Epithelial cell of esophagus (primary cell): Measurements from ENCODE around the gene SPINT3.
"Not testable (repeated sequence)": the region's sequence is repeated elsewhere in the genome, so short reads cannot be mapped to it uniquely, and the experiment has no call there.

Experiments used
- DNase-seq: peaks from one replicate; pipeline ENCODE4 v3.0.0; 2010; ENCODE audit warnings: low read depth
- H3K4me3 ChIP-seq: 2 replicates; pipeline ENCODE4 v1.5.1; 2011; ENCODE audit warnings: mild to moderate bottlenecking, low read length, control low read depth
- CTCF ChIP-seq: IDR thresholded peaks from 2 replicates; pipeline ENCODE4 v1.5.1; 2011; ENCODE audit warnings: low read depth, mild to moderate bottlenecking, low read length, control low read depth, inconsistent platforms; ENCODE audit not compliant: insufficient read depth; ENCODE audit errors: missing control alignments

SPINT3 gene

GRCh38 chr20:45495501-45495941 is 19.9 kb downstream of the SPINT3 start:
- no peak for TF ChIP-seq CTCF
- DNase-seq, result no peak
- H3K4me3 ChIP-seq, result no peak overlapping the region

GRCh38 chr20:45489083-45489531 is 26.3 kb downstream of the SPINT3 start:
- peak; percentile 83 for DNase-seq

GRCh38 chr20:45487231-45487635 is 28.2 kb downstream of the SPINT3 start:
- TF ChIP-seq CTCF, result no peak
- no peak for DNase-seq
- no peak overlapping the region for H3K4me3 ChIP-seq

More at GRCh38 chr20:45489083-45489531, 26.3 kb downstream of the SPINT3 start:
- TF ChIP-seq CTCF, result no peak
- no peak overlapping the region for H3K4me3 ChIP-seq

GRCh38 chr20:45485388-45485787 is 30.0 kb downstream of the SPINT3 start:
- no peak overlapping the region for H3K4me3 ChIP-seq
- DNase-seq, result no peak
- TF ChIP-seq CTCF, result no peak

GRCh38 chr20:45484676-45485075 is 30.7 kb downstream of the SPINT3 start:
- no peak for TF ChIP-seq CTCF
- DNase-seq, result no peak

GRCh38 chr20:45479822-45480221 is 35.6 kb downstream of the SPINT3 start:
- no peak overlapping the region for H3K4me3 ChIP-seq
- TF ChIP-seq CTCF, result no peak
- DNase-seq, result no peak

More at GRCh38 chr20:45484676-45485075, 30.7 kb downstream of the SPINT3 start:
- no peak overlapping the region for H3K4me3 ChIP-seq

- not testable (repeated sequence) for H3K4me3 ChIP-seq, DNase-seq
Measured at GRCh38 chr20:45477530-45478148, 37.8 kb downstream of the SPINT3 start.

GRCh38 chr20:45472286-45472685 is 43.1 kb downstream of the SPINT3 start:
- not testable (repeated sequence) for DNase-seq, H3K4me3 ChIP-seq
